H54 (cell line): ENCODE measurements around the gene SLC25A14.
"Not testable (repeated sequence)": the region's sequence is repeated elsewhere in the genome, so short reads cannot be mapped to it uniquely, and the experiment has no call there.

ENCODE experiments used
- DNase-seq: peaks from one replicate; pipeline ENCODE4 v3.0.0; 2011; ENCODE audit warnings: low spot score, mixed read lengths; ENCODE audit not compliant: insufficient read length
- FAIRE-seq: peaks from 3 replicates; lab custom pipeline; 2011; peaks lifted over from hg19 to GRCh38; lab: Jason Lieb, UNC
- POLR2A ChIP-seq: IDR thresholded peaks from 2 replicates; pipeline ENCODE4 v1.6.1; 2011; ENCODE audit warnings: low read depth, mild to moderate bottlenecking, low read length

The SLC25A14 gene

DNA sequence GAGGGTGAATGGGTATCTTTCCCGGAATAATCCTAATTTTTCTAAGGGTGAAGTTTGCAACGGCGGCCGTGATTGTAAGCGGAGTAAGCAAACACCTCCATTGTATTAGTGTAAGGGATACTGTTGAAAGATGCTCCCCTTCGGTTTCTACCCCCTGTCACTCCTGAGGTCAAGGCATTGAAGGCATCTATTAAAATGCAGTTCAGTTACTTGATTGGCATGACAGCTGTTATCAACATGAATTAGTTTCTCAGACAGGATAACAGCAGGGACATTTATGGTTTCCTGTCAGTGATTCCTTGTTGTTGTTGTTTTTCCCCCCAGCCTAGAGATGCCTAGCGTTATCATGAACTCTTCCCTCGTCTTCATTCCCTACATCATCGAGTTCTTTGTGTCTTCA, 552 bp downstream of the SLC25A14 start:
- TF ChIP-seq POLR2A = no peak
- no peak for FAIRE-seq
- DNase-seq = no peak

DNA sequence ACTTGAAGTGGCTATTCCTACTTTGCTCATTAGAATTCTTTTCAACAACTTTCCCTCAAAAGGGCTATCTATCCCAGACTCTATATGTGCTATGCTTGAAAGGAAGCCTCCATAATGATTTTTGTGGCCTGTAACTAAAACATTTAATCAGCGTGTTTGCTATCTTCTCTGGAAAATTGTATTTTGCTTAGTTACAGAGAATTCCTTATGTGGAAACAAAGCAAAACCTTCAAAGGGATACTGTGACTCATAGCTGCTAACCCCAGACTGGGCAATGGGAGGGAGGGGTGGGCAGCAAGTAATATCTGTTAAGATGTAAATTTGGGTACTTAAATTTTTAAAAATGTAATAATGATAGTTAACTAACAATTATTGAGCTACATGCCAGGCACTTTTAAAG, 3.7 kb downstream of the SLC25A14 start:
- FAIRE-seq = no peak
- no peak for DNase-seq
- no peak for TF ChIP-seq POLR2A

DNA sequence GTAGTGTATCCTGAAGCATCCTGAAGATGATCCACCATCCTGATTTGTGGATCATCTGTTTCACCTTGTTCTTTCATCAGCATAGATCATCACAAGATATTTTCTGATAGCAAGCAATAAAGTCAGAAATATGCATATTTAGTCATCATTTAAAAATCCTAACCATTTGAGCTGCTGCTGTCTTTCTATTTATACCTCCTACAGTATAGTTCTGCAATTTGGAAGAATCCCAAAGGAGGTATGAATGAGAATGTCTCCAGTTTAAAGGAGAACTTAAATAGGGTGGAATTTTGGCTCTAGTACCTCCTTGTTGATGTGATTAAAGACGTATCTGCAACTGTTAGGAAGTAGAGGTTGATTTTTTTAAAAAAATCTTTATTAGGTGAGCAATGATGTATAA, 7.6 kb downstream of the SLC25A14 start:
- FAIRE-seq (no peak), DNase-seq (no peak)
- TF ChIP-seq POLR2A = no peak

DNA sequence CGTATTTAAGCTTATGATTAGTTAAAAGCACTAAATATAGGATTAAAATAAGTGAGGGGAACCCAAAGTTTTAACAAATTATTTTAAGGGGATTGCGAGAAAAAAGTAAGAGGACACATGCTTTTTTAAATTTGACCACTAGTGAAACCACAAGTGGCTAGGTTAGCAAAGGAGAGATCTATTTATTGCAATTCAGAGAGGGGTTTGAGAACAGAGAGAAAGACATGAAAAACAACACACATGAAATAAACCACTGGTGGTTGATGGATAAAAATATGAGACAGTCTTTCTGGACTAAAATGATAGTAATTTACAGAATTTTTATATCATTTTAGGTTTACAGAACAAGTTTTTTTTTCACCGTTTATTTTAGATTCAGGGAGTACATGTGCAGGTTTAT, 11.8 kb downstream of the SLC25A14 start:
- FAIRE-seq = no peak
- TF ChIP-seq POLR2A = no peak
- DNase-seq = no peak

DNA sequence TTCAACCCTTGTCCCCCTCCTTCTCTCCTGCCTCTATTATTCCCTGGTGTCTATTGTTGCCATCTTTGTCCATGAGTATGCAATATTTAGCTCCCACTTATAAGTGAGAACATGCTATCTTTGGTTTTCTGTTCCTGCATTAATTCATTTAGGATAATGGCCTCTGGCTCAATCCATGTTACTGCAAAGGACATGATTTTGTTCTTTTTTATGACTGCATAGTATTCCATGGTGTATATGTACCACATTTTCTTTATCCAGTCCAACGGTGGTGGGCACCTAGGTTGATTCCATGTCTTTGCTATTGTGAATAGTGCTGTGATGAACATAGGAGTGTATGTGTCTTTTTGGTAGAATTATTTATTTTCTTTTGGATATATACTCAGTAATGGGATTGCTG, 12.3 kb downstream of the SLC25A14 start:
- DNase-seq, FAIRE-seq: not testable (repeated sequence)

DNA sequence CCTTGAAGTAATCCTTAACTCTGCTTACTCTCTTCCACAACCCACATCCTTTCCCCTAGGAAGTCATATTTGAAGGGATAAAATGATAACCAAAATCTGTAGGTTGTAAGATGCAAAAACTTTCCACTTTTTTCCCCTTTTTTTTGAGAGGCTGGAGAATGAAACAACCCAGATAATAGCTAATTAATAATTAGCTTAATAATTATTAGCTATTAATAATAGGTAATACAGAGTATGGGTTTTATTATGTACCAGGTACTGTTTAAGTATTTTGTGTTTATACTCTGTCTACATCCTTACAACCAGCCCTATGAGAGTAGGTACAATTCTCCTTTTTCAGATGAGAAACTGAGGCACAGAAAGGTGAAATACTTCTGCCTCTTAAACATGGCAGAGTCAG, 36.4 kb downstream of the SLC25A14 start:
- no peak for TF ChIP-seq POLR2A
- no peak for DNase-seq
- FAIRE-seq = no peak

DNA sequence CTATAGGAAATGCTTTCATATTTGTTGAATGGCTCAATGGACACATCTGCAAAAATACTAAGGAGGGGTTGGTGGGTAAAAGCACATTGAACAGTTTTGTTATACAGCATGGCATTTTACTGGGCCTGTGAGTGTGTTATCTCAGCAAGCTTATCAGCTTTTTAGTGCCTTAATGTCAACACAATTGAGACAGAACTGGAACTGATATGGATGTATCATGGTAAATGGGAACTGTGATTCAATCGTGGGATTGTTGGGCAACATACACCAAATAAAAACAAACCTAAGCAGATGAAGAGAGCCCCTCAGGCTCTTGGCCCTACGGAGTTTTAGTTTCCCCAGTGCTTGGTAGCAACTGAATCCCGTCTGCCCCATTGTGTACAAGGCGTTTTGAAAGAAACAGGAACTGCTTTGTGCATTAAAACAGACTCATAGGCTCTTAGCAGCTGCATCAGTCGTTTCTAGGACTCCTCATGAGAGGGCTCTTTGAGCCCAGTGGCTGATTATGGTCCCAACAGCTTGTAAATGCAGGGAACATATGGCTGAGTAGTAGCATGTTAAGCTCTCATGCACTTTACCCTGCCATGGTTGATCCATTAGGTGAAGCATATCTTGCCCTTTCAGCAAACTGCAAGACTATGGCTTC, 38.4 kb downstream of the SLC25A14 start:
- FAIRE-seq (no peak), DNase-seq (no peak)
- TF ChIP-seq POLR2A = no peak

DNA sequence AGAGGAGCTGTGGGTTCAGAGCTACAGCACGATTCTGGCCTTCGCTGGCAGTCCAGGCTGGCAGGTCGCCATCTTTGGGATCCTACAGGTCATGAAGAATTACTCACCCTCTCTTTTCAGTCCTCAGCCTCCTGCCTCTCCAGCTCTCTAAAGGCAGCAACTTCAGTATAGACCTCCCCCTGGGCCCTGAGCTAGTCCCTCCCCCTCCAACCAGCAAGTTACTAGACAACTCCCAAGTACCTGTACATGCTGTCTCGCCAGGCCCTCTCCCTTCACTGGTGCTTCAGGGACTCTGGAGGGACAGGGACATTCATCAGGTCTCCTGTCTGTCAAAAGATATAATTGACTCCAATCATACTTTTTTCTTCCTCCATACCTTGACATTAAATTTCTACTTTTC, 45.8 kb downstream of the SLC25A14 start, which contains the start of gene GPR119:
TSS of gene GPR119 (minus strand) at position 155 of the 400 bp plus-strand sequence. CDS start 227 bp downstream, outside the sequence.
- no peak for FAIRE-seq
- DNase-seq = no peak
- no peak for TF ChIP-seq POLR2A

DNA sequence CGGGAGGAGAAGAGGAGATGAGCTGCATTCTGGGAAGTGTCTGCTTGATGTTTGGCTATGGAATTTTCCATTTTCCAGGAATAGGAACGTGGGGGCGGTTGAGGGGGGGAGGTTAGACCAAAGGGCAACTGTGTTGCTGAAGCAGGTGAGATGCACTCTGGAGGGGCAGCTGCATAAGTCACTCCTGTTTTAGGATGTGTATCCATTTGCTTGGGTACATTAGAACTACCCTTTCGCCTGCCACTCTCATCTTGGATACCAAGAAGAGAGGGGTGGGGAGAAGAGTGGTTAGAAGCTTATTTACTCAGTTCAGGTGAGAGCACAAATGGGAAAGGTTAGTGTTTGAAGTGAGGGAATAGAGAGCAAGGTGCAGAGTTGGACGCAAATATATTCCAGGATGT, 46.7 kb downstream of the SLC25A14 start:
- TF ChIP-seq POLR2A = no peak
- DNase-seq = no peak
- FAIRE-seq = no peak

DNA sequence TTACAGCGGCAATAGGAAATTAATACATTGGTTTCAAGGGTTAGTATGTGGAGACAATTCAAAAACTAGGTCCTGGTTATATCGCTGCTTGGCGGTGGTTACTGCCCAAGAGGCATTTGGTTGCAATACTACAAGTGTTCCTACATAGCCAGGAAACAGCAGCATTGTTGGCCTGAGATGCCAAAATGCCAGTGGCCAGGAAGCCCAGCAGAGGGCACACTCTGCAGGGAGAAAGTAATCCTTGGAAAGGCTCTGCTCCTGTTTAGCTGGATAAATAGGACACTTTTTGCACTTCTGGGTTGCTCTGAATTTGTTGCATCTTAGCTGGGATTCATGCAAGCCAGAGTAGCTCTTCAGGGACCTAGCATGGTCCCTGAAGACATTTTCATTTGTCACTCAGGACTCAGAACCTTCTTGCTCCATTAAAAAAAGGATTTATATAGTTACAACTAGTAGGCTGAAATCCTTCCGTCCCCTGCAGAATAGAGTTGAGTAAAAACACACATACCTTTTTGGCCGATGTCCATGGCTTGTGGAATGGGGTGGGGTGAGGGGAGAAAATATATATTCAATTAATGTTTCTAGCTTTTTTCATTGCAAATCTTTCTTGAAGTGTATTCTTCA, 53.8 kb downstream of the SLC25A14 start:
- TF ChIP-seq POLR2A = no peak
- peak; percentile 40 for DNase-seq
- FAIRE-seq = no peak

DNA sequence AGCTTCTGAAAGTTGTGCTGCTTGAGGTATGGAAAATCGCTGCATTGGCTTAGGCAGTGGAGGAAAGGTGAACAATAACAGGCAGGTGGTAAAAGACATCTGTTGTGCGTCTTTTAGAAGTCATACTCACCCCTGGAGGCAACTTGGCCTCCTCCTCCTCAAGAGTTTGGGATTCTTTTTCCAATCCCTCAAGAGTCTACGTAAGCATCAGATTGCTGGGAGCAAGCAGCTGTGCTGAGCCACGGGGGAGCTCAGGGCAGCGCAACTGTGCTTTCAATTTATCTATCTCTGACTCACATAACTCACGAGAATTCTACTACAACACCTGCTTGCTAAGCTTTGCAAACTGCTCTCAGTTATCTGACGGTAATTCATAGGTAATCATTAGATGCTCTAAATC, 55.6 kb downstream of the SLC25A14 start:
- TF ChIP-seq POLR2A = no peak
- no peak for DNase-seq
- FAIRE-seq = no peak

DNA sequence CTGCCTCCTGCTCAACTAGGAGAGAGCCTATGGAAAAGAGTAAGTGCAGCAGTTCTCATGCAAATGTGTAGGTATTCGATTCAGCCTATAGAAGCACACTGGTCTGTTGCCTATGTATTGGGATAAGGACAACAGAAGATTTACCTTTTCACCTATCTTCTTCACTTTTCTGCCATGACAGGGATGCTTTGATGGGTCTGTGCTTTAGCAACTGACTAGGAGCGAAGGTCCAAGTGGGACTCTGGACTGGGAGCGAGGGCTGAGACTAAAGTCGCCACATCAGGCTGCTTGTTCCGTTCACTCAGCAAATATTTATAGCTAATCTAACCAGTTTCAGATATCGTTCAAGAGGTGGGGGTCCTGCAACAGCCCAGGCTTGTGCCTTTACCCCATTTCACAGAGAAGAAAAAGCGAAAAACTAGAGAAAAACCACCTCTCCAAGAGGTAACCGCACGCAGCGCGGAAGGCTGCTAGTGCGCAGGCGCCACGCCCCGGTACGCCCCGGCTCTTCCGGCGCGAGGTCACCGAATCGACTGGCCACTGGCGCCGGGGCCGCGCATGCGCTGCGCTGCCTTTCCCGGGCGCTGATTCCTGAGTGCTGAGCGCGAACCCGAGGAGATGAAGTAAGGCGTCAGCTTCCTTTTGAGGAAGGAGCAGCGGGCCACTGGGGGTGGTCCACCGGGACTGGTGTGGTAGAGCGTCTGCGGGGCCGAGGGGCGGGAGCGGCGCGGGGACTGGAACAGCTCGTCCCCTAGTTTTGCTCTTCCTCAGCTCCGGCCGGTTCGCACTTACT, 61.9 kb downstream of the SLC25A14 start, which contains the start of gene RBMX2:
TSS of gene RBMX2 (plus strand) at position 573 of the 793 bp plus-strand sequence. CDS start at position 619, 46 bp downstream.
- TF ChIP-seq POLR2A = peak; percentile 65
- DNase-seq (peak; percentile 87), FAIRE-seq (no peak)

DNA sequence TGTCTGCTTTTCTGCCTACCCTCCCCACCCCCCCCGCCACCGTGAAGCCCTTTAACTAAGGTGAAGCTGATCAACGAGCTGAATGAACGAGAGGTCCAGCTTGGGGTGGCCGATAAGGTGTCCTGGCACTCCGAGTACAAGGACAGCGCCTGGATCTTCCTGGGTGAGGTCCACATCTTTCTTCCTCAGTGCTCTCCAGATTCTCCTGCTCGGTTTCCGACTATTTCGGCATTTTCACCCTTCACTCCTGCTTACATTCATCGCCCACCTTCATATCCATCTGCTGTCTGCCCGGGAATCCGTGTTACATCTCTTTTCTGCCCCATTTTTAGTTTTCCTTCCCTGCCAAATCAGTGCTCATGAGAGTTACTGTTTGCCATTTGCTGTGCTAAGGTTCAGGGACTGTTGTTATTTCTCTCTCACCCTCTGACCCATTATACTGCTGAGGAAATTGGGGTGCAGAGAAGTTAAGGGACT, 62.5 kb downstream of the SLC25A14 start:
- no peak for FAIRE-seq
- no peak for TF ChIP-seq POLR2A
- no peak for DNase-seq

DNA sequence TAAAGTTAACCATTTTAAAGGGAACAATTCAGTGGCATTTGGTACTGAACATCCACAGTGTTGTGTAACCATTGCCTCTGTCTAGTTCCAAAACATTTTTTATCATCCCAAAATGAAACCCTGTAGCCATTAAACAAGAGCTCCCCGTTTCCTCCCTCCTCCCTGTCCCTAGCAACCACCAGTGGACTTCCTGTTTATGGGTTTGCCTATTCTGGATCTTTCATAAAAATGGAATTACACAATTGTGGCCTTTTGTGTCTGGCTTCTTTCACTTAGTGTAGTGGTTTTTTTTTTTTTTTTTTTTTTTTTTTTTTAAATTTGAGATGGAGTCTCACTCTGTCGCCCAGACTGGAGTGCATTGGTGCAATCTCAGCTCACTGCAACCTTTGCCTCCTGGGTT, 73.7 kb downstream of the SLC25A14 start:
- no peak for TF ChIP-seq POLR2A
- DNase-seq = no peak
- FAIRE-seq = no peak
